KBM-7 (cell line): ENCODE measurements around the gene GRAPL.
"Not testable (repeated sequence)": the region's sequence is repeated elsewhere in the genome, so short reads cannot be mapped to it uniquely, and the experiment has no call there.

Experiments used
- DNase-seq: peaks from one replicate; pipeline ENCODE4 v3.0.0-alpha.2; 2015
- in situ Hi-C: fragments of 300-500 bp; cut with MboI; formaldehyde crosslinking; loops from 2 replicates; pipeline ENCODE4 v1.14.3; 2020; ENCODE audit warnings: low sequenced_read_pairs, low pct_unique_long_range_greater_than_20kb, mixed read lengths

The GRAPL gene

GRCh38 chr17:19181040-19181875 lies 53.9 kb downstream of the GRAPL start:
- DNase-seq, in situ Hi-C loops: not testable (repeated sequence)

- DNase-seq, in situ Hi-C loops: not testable (repeated sequence)
Observed at GRCh38 chr17:19187883-19188869, 60.8 kb downstream of the GRAPL start.

GRCh38 chr17:19188870-19189708 lies 61.7 kb downstream of the GRAPL start:
- DNase-seq, in situ Hi-C loops: not testable (repeated sequence)

GRCh38 chr17:19189781-19190405 lies 62.5 kb downstream of the GRAPL start:
- DNase-seq, in situ Hi-C loops: not testable (repeated sequence)

- in situ Hi-C loops, DNase-seq: not testable (repeated sequence)
Observed at GRCh38 chr17:19196382-19197204, 69.2 kb downstream of the GRAPL start.

- in situ Hi-C loops, DNase-seq: not testable (repeated sequence)
Observed at GRCh38 chr17:19202448-19202847, 75.1 kb downstream of the GRAPL start.

- in situ Hi-C loops, DNase-seq: not testable (repeated sequence)
Observed at GRCh38 chr17:19203429-19203828, 76.0 kb downstream of the GRAPL start.
